HG02938 (cell line): ENCODE data around the gene ARGFX.
"Not testable (repeated sequence)": the region's sequence is repeated elsewhere in the genome, so short reads cannot be mapped to it uniquely, and the experiment has no call there.

ENCODE experiments used
- ATAC-seq: cut with Tn5 transposase; IDR thresholded peaks from one replicate; pipeline ENCODE4 v1.9.1; 2021; ENCODE audit warnings: mild to moderate bottlenecking, moderate library complexity; ENCODE audit not compliant: unreplicated experiment

Gene ARGFX

DNA sequence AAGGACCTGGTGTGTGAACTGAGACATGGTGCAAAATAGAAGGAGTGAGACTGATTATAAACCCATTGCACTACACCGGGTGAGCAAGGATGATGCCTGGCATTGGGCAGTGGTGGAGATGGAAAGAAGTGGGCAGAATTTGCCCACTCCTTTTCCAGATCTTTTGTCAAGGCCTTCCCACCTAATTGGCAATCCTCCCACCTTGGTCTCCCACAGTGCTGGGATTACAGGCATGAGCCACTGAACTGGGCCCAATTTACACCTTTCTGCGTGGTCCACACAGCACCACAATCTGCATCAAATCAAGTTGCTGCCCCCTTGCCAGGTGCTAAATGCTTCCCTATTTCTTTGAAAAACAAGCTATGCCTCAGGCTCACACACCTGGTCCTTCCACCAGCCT is 30.8 kb downstream of the ARGFX start:
- ATAC-seq: no peak

DNA sequence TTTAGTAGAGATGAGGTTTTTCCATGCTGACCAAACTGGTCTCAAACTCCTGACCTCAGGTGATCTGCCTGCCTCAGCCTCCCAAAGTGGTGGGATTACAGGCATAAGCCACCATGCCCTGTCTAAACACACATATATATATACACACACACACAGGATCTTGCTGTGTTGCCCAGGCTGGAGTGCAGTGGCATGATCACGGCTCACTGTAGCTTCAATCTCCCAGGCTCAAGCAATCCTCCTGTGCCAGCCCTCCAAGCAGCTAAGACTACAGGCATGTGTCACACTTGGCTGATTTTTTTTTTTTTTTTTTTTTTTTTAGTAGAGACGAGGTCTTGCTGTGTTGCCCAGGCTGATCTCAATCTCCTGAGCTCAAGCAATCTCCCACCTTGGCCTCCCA is 32.2 kb downstream of the ARGFX start:
- not testable (repeated sequence) for ATAC-seq

DNA sequence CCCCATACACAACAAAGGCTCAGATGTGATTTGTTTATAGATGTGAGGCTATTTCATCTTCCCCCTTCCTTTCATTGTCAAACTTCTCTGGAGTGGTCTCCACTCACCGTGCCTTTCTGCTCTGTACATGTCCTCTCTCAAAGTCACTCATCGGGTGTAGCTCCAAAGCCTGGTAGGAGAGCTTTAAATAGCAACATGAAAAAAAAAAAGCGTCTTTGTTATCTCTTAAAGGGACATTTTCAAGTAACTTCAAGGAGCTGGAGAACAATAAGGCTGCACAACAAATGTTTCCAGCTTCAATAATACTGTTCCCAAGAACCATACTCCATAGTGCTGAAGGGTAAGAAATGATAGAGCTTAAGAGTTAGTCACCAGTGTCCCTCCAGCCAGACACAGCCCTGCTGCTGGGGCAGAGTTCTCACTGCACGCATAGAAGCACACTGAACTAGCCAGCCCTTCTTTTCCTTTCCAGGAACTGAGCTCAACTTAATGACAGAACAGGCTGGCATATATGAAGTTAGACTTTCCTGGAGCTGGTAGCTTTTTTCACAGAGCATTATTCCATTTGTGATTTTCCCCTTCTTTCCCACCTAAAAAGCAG is 33.6 kb downstream of the ARGFX start:
- ATAC-seq: no peak

DNA sequence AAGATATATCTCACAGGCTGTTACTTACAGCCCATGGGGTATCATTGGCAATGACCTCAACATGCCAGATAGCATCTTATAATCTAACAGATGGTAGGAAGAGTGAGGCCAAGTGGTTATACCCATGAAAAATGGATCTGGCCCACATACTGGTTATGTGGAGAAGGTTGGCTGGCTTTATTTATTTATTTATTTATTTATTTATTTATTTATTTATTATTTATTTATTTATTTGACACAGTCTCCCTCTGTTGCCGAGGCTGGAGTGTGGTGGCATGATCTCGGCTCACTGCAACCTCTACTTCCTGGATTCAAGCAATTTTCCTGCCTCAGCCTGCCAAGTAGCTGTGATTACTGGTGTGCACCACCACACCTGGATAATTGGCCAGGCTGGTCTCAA is 37.0 kb downstream of the ARGFX start:
- ATAC-seq: no peak

DNA sequence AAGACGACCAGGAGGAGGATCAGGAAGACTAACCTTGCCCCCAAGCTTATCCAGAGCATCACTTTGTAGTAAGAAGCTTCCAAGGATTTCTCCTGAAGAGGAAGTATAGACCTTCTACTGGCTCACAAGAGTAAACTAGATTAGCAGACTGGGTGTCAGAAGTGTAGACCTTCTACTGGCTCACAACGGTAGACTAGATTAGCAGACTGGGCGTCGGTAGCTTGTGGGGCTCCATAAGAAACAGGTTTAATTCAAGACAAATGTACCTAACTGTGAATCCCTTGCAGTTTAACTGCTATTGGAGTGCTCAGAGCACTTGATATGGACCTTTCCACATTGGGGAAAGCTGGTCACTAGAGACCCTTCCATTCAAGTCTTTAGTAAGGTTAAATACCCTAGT is 38.4 kb downstream of the ARGFX start:
- no peak for ATAC-seq
